Left colon (tissue), 2 donors: ENCODE data around the gene NIN. TPM values are rescaled to one million over a fixed set of nuclear protein-coding genes. Genes with fewer than 3 reads are reported as not detected.

Experiments used
- ATAC-seq: fragments of 200-7000 bp; cut with Tn5 transposase; one replicate; pipeline ENCODE4 v1.9.1; 2020; ENCODE audit warnings: mild to moderate bottlenecking, moderate library complexity
- DNase-seq, 2 donors: peaks; one replicate each; pipeline ENCODE4 v3.0.0-alpha.2; 2020
- intact Hi-C, 2 donors: fragments of 100-400 bp; cut with DNase I in 1 of 2; cut with micrococcal nuclease in 1 of 2; formaldehyde crosslinking; loops; one replicate each; pipeline versions ENCODE4 v1.11.2 to v1.14.0; 2022; cut with DNase I, micrococcal nuclease
- long read RNA-seq: library from polyadenylated mRNA; unstranded; transcript quantifications from one replicate; pipeline ENCODE4 v2.0.0, GENCODE V29; 2021
- total RNA-seq, 2 donors: library from RNA; stranded (reverse); fragmentation: NEBNext Ultra II Directional; extraction: Animal tissue kit (Norgen Biotek cat#: 25700); gene quantifications; one replicate each; pipeline ENCODE4 v1.2.1, GENCODE V29; 2021
- donor health status: DM: no; HTN: no; CAD: no.
- donor health status: DM: yes; HTN: yes; CAD: no.

The NIN gene
- 10 to 100 TPM; 21.0 to 24.7 TPM for total RNA-seq
- long read RNA-seq, partial matches to known transcripts, result 3 of 9 reads
- long read RNA-seq, other reads (novel, unspliced or antisense), result 6 of 9 reads

- ATAC-seq, result peak; percentile 96
- intact Hi-C loops, result no loop called here
- peak; percentile 69 to 86 for DNase-seq
These were observed at the start of gene NIN for GRCh38 chr14:50830932-50831725. NIN (minus strand) TSS chr14:50831162; CDS start chr14:50822056, 9,106 bp downstream.

DNA sequence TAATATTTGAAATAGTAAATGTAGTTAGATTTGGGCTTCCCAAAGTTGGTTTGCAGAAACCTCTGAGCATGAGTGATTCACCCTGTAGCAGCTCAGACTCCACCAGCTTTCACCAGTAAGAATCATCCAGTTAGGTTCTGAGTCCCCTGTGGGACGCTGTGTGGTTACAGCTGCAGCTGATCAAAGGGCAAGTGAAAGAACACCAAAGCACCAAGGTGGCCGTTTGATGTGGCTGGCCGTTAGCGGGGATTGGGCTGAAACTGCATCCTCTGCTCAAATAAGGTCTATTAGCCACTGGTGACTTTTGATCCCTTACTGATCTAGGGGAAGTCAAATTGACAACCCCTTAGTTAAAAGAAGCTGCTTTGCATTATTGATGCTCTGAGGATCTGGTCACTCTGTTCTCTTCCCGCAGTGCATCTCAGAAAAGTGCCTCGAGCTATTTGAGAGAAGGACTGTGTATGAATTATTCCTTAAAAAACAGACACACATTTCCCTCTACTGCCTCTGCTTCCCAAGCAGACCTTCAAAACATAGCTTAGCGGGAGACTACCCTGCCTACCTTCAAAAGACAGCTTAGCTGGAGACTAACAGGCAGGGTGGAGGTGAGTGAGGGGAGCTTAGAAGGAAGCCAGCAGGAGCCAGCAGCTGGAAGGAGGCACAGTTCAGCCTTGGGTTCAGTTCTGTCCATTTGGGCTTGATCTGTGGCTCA, 44.6 kb upstream of the NIN start:
- DNase-seq (no peak), ATAC-seq (no peak)
- intact Hi-C loops, result no loop called here

DNA sequence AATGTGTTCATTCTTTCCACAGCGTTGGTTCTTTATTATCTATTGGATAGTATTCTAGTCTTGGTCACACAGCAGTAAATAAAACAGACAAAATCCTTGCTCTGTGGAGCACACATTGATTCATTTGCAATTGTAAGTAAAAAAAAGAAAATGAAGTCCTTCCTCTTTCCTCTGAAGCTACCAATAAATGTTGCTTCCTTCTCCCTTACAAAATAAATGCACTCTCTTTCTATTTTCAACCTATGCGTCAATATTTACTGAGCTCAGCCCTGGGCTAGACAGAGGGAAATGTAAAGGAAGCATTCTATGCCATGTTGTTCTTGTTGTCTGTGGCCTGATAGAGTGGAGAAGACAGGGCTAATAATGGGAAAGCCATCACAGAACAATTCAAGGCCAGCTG, 43.8 kb upstream of the NIN start:
- peak; percentile 41 for ATAC-seq
- no peak for DNase-seq
- intact Hi-C loops, result no loop called here

DNA sequence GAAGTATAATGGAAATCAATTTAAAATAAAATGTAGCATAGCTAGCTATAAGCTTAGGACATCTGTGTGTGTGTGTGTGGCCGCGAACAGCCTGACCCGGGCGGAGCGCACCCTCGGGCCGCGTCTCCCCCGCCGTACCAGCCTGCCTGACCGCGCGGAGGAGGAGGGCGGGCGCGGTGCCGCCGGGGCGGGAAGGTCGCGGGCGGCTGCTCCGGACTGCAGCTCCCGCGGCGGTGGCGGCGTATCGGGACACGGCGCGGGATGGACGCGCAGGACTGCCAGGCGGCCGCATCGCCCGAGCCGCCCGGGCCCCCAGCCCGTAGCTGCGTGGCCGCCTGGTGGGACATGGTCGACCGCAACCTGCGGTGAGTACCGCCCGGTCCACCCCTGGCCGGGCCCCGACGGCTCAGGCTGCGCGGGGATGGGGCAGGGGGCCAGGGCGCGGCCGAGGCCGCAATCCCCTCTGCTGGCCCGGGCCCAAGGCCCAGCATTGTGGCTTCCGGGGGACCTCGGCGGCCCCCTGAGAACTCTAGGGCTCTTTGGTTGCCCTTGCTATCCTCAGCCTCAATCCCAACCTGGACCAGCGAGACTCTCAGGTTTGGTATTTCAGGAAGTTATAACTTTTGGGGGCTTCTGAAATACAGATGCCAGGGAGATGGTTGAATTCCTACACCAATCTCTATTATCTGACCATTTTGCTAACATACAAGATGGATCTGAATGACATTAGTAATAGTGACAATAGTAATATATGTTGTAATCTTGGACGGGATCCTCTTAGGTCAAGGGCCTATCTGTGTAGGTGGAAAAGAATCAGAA, 41.2 kb upstream of the NIN start, which contains the start of gene ABHD12B:
Gene ABHD12B, plus strand, starts transcription at position 140 of the 819 bp plus-strand sequence. Its CDS starts 122 bp downstream, at position 262.
- DNase-seq (peak in 1 of 2 donors; percentile 18), ATAC-seq (peak; percentile 49)
- intact Hi-C loops, result no loop called here

- intact Hi-C loops, result no loop called here
- peak; percentile 94 for ATAC-seq
- DNase-seq, result peak; percentile 26 to 60
These were observed 40.3 kb upstream of the NIN start for GRCh38 chr14:50871228-50871627.

DNA sequence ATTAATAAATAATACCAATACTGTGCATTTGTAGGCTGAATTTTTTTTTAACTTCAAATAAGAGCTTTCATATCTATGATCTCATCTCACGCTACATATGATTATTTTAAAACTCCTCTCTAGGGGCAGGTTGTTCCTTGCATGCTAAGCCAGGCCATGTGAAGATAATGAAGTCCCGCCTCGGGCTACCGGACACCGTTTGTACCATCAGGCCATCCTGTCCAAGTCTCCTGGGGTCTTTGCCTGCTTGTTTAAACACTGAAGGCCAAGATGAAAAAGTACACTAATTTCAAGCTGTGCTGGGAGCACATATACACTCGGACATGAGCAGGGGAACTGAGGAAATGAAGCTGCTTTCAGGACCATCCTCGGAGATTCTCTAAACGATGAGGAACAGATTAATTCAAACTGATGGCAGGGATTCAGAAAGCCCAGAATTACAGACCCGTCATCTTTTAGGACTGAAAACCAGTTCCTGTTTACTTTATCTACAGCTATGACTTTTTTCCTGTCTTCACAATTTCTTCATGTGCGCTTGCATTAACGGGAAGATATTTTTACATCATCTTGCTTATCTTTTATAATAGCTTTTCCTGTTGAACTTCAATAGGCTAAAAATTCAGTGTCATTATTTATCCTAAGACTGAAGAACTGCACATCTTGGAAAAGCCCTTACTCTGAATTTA, 34.6 kb upstream of the NIN start:
- no peak for ATAC-seq

GRCh38 chr14:50864946-50865345, 34.0 kb upstream of the NIN start:
- ATAC-seq (no peak), DNase-seq (no peak)
- intact Hi-C loops, result no loop called here

More for the DNA sequence above, 34.6 kb upstream of the NIN start:
- no peak for DNase-seq
- intact Hi-C loops, result no loop called here

- intact Hi-C loops, result no loop called here
- DNase-seq (no peak), ATAC-seq (no peak)
These were observed 33.3 kb upstream of the NIN start for GRCh38 chr14:50864237-50864636.

GRCh38 chr14:50862036-50862570, 31.1 kb upstream of the NIN start:
- ATAC-seq (no peak), DNase-seq (no peak)
- intact Hi-C loops, result no loop called here

DNA sequence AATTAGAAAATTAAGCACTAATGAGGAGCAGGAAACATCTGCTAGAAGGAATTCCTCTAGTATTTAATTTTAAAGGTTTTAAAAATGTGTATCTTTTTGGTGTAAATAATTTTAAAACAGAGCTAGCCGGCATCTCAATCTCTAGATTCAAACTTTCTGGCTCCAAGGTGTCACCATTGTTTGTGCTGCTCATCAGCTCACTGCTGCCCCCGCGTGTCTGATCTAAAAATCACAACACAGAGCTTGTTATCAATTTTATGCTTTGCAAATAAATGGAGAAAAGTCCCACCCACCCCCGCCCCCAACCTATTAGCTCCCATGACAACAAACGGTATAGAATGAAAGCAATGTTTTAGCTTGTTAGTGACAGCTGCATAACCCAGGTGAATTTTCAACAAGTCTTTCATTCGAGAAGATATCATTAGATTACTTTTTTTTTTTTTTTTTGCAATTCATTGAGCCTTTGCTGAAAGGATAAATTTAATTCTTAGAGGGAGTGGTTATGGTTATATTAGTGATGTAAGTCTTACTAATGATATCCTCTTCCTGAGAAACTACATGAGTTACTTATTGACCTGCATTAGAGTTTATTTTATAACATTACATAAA, 29.6 kb upstream of the NIN start:
- DNase-seq (peak; percentile 72 to 86), ATAC-seq (peak; percentile 81)
- intact Hi-C loops, result no loop called here

DNA sequence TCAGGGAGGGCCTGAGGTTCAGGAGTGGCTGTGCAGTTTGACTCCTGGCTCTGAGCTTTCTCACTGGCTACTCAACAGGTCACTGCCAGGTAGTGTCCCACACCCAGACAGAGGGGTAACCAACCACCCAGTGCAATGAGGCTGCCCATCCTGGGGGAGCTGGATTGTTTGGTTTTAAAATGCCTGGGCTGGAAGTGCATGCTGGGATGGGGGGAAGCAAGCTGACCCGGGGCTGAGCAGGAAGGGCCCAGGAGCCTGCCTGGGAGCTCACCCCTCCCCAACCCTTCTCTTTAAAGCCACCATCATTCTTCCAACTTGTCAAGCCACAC, 28.3 kb upstream of the NIN start:
- ATAC-seq (no peak), DNase-seq (no peak)
- intact Hi-C loops, result loop anchor here in 1 of 2 donors (10.0 kb wide), 1 partner anchor 74 kb away; no protein-coding TSS in a partner anchor

GRCh38 chr14:50856660-50857059, 25.7 kb upstream of the NIN start:
- intact Hi-C loops, result loop anchor here in 1 of 2 donors (10.0 kb wide), 1 partner anchor 72 kb away; no protein-coding TSS in a partner anchor
- ATAC-seq (no peak), DNase-seq (no peak)

DNA sequence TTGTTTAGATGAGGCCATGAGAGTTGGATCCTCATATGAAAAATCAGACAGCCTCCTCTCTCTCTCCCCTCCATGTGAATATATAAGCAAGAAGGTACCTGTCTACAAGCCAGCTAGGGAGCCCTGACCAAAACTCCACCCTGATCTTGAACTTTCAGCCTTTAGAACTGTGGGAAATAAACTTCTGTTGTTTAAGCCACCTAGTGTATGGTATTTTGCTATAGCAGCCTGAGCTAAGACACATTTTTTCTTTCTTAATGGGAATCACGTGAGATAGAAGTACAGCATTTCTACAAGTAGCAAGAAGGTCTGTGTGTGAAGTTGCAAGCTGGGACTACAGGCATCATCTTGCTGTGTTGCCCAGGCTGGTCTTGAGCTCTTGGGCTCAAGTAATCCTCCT, 24.6 kb upstream of the NIN start:
- ATAC-seq, result no peak
- intact Hi-C loops, result loop anchor here in 1 of 2 donors (10.0 kb wide), 1 partner anchor 71 kb away; no protein-coding TSS in a partner anchor

GRCh38 chr14:50854521-50854920, 23.6 kb upstream of the NIN start:
- intact Hi-C loops, result loop anchor here in 1 of 2 donors (10.0 kb wide), 1 partner anchor 70 kb away; no protein-coding TSS in a partner anchor
- DNase-seq (no peak), ATAC-seq (no peak)

More for the DNA sequence above, 24.6 kb upstream of the NIN start:
- DNase-seq, result no peak

DNA sequence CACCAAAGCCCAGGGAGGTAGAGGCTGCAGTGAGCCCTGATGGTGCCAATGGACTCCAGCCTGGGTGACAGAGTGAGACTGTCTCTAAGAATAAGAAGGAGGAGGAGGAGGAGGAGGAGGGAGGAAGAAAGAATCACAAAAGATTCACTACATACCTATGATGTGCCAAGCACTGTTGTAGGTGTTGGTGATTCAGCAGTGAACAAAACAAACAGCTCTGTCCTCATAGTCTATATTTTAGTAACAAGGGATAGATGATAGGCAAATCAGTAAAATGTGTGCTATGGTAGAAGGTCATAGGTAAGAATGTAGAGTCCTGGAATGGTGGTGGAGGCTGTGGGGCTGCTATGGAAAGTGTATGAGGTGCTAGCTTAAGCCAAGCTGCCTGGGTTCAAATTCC, 22.9 kb upstream of the NIN start:
- intact Hi-C loops, result loop anchor here in 1 of 2 donors (10.0 kb wide), 1 partner anchor 69 kb away; no protein-coding TSS in a partner anchor
- ATAC-seq, result no peak
- DNase-seq, result no peak

DNA sequence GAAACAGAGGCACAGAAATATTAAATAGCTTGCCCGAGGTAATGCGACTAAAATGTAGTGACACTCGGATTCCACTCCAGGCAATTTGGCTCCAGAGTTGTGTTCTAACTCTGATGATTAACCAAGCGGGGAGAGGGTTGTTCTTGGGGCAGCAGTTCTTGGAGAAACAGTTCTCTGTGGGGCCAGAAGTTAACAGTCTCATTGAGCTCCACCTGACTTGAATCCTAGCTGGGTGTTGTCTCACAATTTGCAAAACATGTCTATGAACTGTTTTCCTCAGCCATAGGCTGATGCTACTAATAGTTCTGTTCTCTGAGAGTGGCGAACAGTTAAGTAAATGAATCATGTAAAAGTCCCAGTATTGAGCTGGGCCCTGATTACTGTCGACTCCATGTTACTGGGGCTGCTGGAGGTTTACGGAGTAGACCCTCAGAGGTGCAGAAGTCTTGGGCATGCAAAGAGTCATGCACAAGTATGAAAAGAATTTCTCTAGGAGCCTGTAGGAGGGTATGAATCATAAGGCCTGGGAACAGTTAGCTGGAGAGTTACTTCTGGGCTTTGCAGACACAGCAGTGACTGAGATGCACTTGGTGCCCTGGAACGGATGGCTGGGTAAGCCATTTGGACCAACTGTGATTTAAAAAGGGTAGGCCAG, 15.4 kb upstream of the NIN start:
- DNase-seq, result no peak
- intact Hi-C loops, result no loop called here
- ATAC-seq, result no peak

GRCh38 chr14:50845166-50845565, 14.2 kb upstream of the NIN start:
- intact Hi-C loops, result no loop called here
- DNase-seq (no peak), ATAC-seq (no peak)
